IPS DF 6.9 (cell line): ENCODE results near the gene CDH4.
"Not testable (repeated sequence)": the region's sequence is repeated elsewhere in the genome, so short reads cannot be mapped to it uniquely, and the experiment has no call there.

Experiments
- DNase-seq: peaks from one replicate; pipeline ENCODE4 v3.0.0-alpha.2; 2013; ENCODE audit warnings: low read depth, low spot score
- H3K27ac ChIP-seq: one replicate; pipeline ENCODE4 v1.5.1; 2013; ENCODE audit warnings: low read length, control low read depth
- H3K27me3 ChIP-seq: 2 replicates; pipeline ENCODE4 v1.6.1; 2013; ENCODE audit warnings: mild to moderate bottlenecking, low read length; ENCODE audit not compliant: control insufficient read depth, insufficient read depth
- H3K36me3 ChIP-seq: 2 replicates; pipeline ENCODE4 v1.6.1; 2013; ENCODE audit warnings: low read length; ENCODE audit not compliant: control insufficient read depth, insufficient read depth
- H3K4me1 ChIP-seq: 2 replicates; pipeline ENCODE4 v1.6.1; 2013; ENCODE audit warnings: low read length; ENCODE audit not compliant: control insufficient read depth, insufficient read depth
- H3K4me3 ChIP-seq: 2 replicates; pipeline ENCODE4 v1.5.1; 2013; ENCODE audit warnings: mild to moderate bottlenecking, low read length
- H3K9me3 ChIP-seq: 2 replicates; pipeline ENCODE4 v1.6.1; 2013; ENCODE audit warnings: low read length, inconsistent platforms; ENCODE audit not compliant: control insufficient read depth, insufficient read depth
- WGBS: extraction: QIAGEN DNeasy Blood & Tissue Kit; methylation state at CpG from one replicate; pipeline ENCODE4 v1.1.7; 2013; ENCODE audit warnings: mixed read lengths, missing lambda C conversion rate; ENCODE audit not compliant: insufficient read length, insufficient coverage; 5-methylcytosine and 5-hydroxymethylcytosine counted together

CDH4 gene

DNA sequence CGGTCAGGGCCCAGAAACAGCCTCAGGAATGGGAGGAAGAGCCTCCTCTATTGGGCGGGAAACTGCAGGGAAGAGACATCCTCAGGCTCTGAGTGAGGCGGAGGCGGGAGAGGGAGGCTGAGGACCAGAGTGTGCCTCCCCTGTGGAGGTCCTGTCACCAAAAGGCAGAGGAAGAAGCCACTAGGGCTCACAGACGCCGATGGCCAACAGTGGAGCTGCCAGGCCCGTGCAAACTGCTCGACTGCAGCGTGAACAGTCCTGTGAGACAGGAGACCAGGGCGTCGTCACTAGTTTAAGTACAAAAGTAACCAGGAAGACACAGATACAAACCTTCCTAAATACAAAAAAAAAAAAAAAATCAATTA, 730.9 kb downstream of the CDH4 start:
- no peaks in the 10 kb centered on the region for H3K27me3 ChIP-seq
- no peak for DNase-seq
- no peaks in the 10 kb centered on the region for H3K4me1 ChIP-seq
- peaks cover 5% of the 10 kb centered on the region for H3K36me3 ChIP-seq
- H3K4me3 ChIP-seq, result no peak overlapping the region
- no peak overlapping the region for H3K27ac ChIP-seq
- H3K9me3 ChIP-seq, result no peaks in the 10 kb centered on the region
- WGBS, result no CpG with 5 or more reads among the region's 11 CpGs

DNA sequence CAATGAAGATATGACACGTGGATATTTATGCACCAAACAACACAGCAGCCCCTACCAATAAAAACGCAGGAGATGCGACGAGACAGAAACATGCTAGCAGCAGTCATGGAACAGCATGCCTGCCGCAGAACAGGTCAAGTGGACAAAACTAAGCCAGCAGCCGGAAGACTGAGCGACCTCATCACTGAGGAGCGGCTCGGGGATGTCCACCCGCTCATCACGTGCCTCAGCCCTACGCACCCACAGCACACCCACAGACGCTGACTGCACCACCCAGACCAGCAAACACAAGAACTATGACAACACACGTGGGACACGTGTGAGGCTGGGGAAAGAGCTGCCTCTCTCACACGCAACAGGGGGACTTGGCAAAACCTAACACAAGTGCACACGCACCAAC, 731.9 kb downstream of the CDH4 start:
- Histone ChIP-seq H3K9me3 (no peaks in the 10 kb centered on the region), H3K4me3 (no peak overlapping the region), H3K4me1 (no peaks in the 10 kb centered on the region), H3K27me3 (no peaks in the 10 kb centered on the region), H3K27ac (no peak overlapping the region), H3K36me3 (peaks cover 7% of the 10 kb centered on the region)
- no peak for DNase-seq
- no CpG with 5 or more reads among the region's 17 CpGs for WGBS

DNA sequence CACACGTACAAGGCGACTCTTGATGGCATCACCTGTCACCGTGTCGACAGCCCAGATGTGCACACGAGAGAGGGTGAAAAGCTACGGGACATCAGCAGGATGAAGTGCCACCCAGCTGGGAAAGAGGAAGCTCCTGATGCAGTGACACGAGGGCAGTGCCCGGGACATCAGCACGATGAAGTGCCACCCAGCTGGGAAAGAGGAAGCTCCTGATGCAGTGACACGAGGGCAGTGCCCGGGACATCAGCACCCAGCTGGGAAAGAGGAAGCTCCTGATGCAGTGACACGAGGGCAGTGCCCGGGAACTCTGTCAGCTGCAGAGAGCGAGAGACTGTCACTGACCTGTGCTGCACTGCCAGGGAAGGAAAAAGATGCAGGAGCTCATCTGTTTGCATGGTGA, 732.4 kb downstream of the CDH4 start:
- not testable (repeated sequence) for H3K4me1 ChIP-seq, H3K27ac ChIP-seq, H3K36me3 ChIP-seq, DNase-seq, H3K4me3 ChIP-seq, H3K27me3 ChIP-seq, H3K9me3 ChIP-seq
- no CpG with 5 or more reads among the region's 14 CpGs for WGBS

DNA sequence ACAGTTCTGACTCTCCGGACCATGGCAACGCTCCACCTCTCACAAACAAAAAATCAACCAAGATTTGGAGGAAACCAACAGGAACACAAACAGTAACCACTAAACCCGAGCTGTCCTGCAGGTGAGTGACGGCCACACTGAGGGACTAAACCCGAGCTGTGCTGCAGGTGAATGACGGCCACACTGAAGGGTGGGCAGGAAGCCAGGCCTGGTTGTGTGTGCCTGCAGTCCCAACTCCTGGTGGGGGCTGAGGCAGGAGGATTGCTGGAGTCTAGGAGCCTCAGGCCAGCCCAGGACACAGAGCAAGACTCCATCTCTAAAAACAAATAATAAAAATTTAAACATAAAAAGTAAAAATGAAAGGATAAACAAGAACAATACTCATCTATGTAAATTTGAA, 733.0 kb downstream of the CDH4 start:
- no peaks in the 10 kb centered on the region for H3K4me1 ChIP-seq
- no peak overlapping the region for H3K4me3 ChIP-seq
- DNase-seq, result no peak
- no CpG with 5 or more reads among the region's 6 CpGs for WGBS
- H3K36me3 ChIP-seq, result peaks cover 7% of the 10 kb centered on the region; the same call in 1 of the 2 replicates
- no peak overlapping the region for H3K27ac ChIP-seq
- no peaks in the 10 kb centered on the region for H3K27me3 ChIP-seq
- no peaks in the 10 kb centered on the region for H3K9me3 ChIP-seq

DNA sequence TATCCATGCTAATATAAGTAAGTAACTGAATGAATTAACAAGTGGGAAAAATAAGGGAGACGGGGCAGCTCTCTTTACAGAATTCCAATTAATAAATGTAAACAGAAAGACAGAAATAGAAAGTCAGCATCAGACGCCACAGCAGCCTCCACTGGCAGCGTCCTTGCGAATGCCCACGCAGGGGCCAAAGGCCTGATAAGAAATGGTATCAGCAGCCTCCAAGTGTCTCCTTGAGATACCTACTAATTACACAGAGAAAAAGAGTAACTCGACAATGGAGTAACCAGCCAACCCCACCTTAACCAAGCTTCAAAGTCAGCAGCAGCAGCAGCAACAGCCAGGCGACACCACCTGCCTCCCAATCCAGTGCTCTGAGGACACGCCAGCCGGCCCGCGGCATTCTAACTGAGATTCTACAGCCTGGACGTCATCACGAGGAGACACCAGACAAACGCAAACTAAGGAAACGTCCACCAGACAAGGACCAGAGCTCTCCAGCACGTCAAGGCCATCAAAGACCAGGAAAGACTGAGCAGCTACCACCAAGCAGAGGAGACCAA, 734.8 kb downstream of the CDH4 start:
- Histone ChIP-seq H3K4me1 (no peaks in the 10 kb centered on the region), H3K27ac (no peak overlapping the region), H3K27me3 (no peaks in the 10 kb centered on the region), H3K36me3 (peaks cover 12% of the 10 kb centered on the region), H3K9me3 (no peaks in the 10 kb centered on the region), H3K4me3 (no peak overlapping the region)
- DNase-seq, result no peak
- WGBS, result no CpG with 5 or more reads among the region's 16 CpGs

DNA sequence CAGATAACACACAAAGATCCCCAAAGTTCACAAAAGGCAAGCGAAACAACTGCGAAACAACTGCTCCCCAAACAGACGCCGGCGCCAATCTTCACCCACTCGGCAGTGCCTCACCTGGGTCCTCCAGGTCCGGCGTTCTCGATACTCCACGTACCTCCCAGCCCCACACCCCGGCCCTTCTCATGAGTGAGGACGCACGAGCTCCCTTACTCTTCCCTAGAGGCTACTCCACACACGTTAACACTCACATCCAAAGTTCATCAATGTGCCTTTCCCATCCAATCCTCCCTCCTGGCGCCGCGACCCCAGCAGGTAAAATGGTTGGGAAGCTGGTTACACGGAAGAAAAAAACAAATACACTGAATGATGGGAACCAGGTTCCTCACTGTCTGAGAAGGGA, 736.6 kb downstream of the CDH4 start:
- Histone ChIP-seq H3K27ac (no peak overlapping the region), H3K36me3 (peaks cover 24% of the 10 kb centered on the region), H3K4me3 (no peak overlapping the region), H3K4me1 (no peaks in the 10 kb centered on the region), H3K9me3 (no peaks in the 10 kb centered on the region), H3K27me3 (no peaks in the 10 kb centered on the region)
- no CpG with 5 or more reads among the region's 18 CpGs for WGBS
- no peak for DNase-seq

DNA sequence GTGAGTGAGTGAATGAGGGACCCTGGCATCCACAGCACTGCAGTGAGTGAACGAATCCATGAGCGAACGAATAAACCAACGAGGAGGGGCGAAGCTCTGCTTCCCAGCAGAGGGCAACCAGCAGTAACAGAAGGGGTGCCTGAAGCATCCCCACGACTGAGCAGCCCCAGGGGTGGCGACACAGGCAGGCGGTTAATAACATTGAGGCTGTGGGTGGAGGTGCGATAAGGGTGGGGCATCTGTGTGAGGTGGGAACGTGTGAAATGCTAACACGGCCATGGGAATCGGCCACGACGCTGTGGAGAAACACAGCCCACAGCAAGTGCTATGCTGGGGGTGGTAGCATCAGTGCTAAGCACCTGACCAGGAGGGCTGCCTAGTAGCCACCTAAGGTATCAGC, 737.7 kb downstream of the CDH4 start:
- Histone ChIP-seq H3K36me3 (peaks cover 28% of the 10 kb centered on the region), H3K4me1 (no peaks in the 10 kb centered on the region)

More for the DNA sequence above, 737.7 kb downstream of the CDH4 start:
- Histone ChIP-seq H3K27ac (no peak overlapping the region), H3K9me3 (no peaks in the 10 kb centered on the region), H3K4me3 (no peak overlapping the region), H3K27me3 (no peaks in the 10 kb centered on the region)
- no CpG with 5 or more reads among the region's 14 CpGs for whole genome bisulfite sequencing
- DNase-seq, result no peak
